Neural cell (in vitro differentiated cells): Measurements from ENCODE around the gene DNAJB4. TPM values are rescaled to one million over a fixed set of nuclear protein-coding genes. Genes with fewer than 3 reads are reported as not detected.
"Not testable (repeated sequence)": the region's sequence is repeated elsewhere in the genome, so short reads cannot be mapped to it uniquely, and the experiment has no call there.

Source experiments
- H2AFZ ChIP-seq: fragments of 200-600, 300-800 bp; sonication (generic), shearing (Covaris generic); 2 replicates; pipeline ENCODE4 v1.6.0; 2014; ENCODE audit warnings: low read depth, mild to moderate bottlenecking, antibody characterized with exemption, low read length, moderate library complexity
- H3F3A ChIP-seq: fragments of 200-600 bp; shearing (Covaris generic); 2 replicates; pipeline ENCODE4 v1.6.1; 2016; ENCODE audit warnings: mild to moderate bottlenecking, moderate library complexity, mixed read lengths, antibody characterized with exemption, low read length; ENCODE audit not compliant: insufficient read depth, poor library complexity, severe bottlenecking
- H3K27ac ChIP-seq: fragments of 200-600, 300-800 bp; sonication (generic), shearing (Covaris generic); 2 replicates; pipeline ENCODE4 v1.5.1; 2014; ENCODE audit warnings: mild to moderate bottlenecking, low read length, moderate library complexity
- H3K27me3 ChIP-seq: fragments of 300-800, 200-600 bp; sonication (generic), shearing (Covaris generic); 2 replicates; pipeline ENCODE4 v1.6.0; 2014; ENCODE audit warnings: mild to moderate bottlenecking, low read depth, low read length, moderate library complexity; ENCODE audit not compliant: insufficient read depth
- H3K36me3 ChIP-seq: fragments of 300-800, 200-600 bp; sonication (generic), shearing (Covaris generic); 2 replicates; pipeline ENCODE4 v1.5.1; 2014; ENCODE audit warnings: mild to moderate bottlenecking, antibody characterized with exemption, low read length, moderate library complexity; ENCODE audit not compliant: insufficient read depth
- H3K4me2 ChIP-seq: fragments of 300-800, 200-600 bp; sonication (generic), shearing (Covaris generic); 2 replicates; pipeline ENCODE4 v1.6.0; 2014; ENCODE audit warnings: mild to moderate bottlenecking, low read length
- H3K4me3 ChIP-seq: fragments of 300-800, 200-600 bp; sonication (generic), shearing (Covaris generic); 2 replicates; pipeline ENCODE4 v1.5.1; 2014; ENCODE audit warnings: mild to moderate bottlenecking, low read length, moderate library complexity
- H3K79me2 ChIP-seq: fragments of 200-600 bp; shearing (Covaris generic); replicated peaks from 2 replicates; pipeline ENCODE4 v1.6.0; 2014; ENCODE audit warnings: mild to moderate bottlenecking, low read length, moderate library complexity; ENCODE audit not compliant: insufficient read depth
- H3K9ac ChIP-seq: fragments of 300-800, 200-600 bp; sonication (generic), shearing (Covaris generic); 2 replicates; pipeline ENCODE4 v1.6.1; 2016; ENCODE audit warnings: mild to moderate bottlenecking, low read length, mixed read lengths
- H3K9me2 ChIP-seq: fragments of 200-600 bp; shearing (Covaris generic); 2 replicates; pipeline ENCODE4 v1.6.1; 2016; ENCODE audit warnings: mild to moderate bottlenecking, low read length, mixed read lengths; ENCODE audit not compliant: insufficient read depth
- H3K9me3 ChIP-seq: fragments of 200-600, 300-800 bp; sonication (generic), shearing (Covaris generic); 2 replicates; pipeline ENCODE4 v1.6.1; 2016; ENCODE audit warnings: mild to moderate bottlenecking, mixed run types, low read length, moderate library complexity, mixed read lengths
- H4K20me1 ChIP-seq: fragments of 200-600 bp; shearing (Covaris generic); 2 replicates; pipeline ENCODE4 v1.6.1; 2016; ENCODE audit warnings: mild to moderate bottlenecking, mixed run types; ENCODE audit not compliant: insufficient read depth
- CTCF ChIP-seq: fragments of 450-650 bp; IDR thresholded peaks from 2 replicates; pipeline ENCODE4 v1.5.1; 2014; ENCODE audit warnings: antibody characterized with exemption, mild to moderate bottlenecking, moderate library complexity; ENCODE audit not compliant: poor library complexity, severe bottlenecking
- EP300 ChIP-seq: fragments of 450-650 bp; conservative IDR thresholded peaks from 2 replicates; pipeline ENCODE4 v1.6.1; 2014; ENCODE audit warnings: antibody characterized with exemption, mild to moderate bottlenecking, moderate library complexity; ENCODE audit not compliant: poor library complexity, severe bottlenecking
- EZH2 ChIP-seq: fragments of 200-600, 300-800 bp; shearing (Covaris generic), sonication (generic); IDR thresholded peaks from 2 replicates; pipeline ENCODE4 v1.6.1; 2014; ENCODE audit warnings: antibody characterized with exemption, low read length, borderline replicate concordance, mild to moderate bottlenecking; ENCODE audit not compliant: insufficient read depth, poor library complexity, severe bottlenecking
- MXI1 ChIP-seq: fragments of 450-650 bp; conservative IDR thresholded peaks from 2 replicates; pipeline ENCODE4 v1.6.1; 2014; ENCODE audit warnings: antibody characterized with exemption, mild to moderate bottlenecking; ENCODE audit not compliant: poor library complexity, severe bottlenecking
- POLR2AphosphoS5 ChIP-seq: IDR thresholded peaks from 2 replicates; pipeline ENCODE4 v1.6.1; 2012
- RAD21 ChIP-seq: fragments of 450-650 bp; conservative IDR thresholded peaks from 2 replicates; pipeline ENCODE4 v1.6.1; 2014; ENCODE audit warnings: antibody characterized with exemption, mild to moderate bottlenecking, moderate library complexity
- REST ChIP-seq: IDR thresholded peaks from 2 replicates; pipeline ENCODE4 v1.6.1; 2012; ENCODE audit warnings: borderline replicate concordance
- SMC3 ChIP-seq: fragments of 450-650 bp; conservative IDR thresholded peaks from 2 replicates; pipeline ENCODE4 v1.6.1; 2014; ENCODE audit warnings: antibody characterized with exemption, mild to moderate bottlenecking, moderate library complexity; ENCODE audit not compliant: poor library complexity
- TAF1 ChIP-seq: IDR thresholded peaks from 2 replicates; pipeline ENCODE4 v1.6.1; 2012; ENCODE audit warnings: low read depth
- polyA plus RNA-seq: library from polyadenylated mRNA; depleted of rRNA; stranded (reverse); fragments of >200 nt; gene quantifications from 2 replicates; pipeline ENCODE4 v1.2.3, GENCODE V29; 2014

The DNAJB4 gene
- polyA plus RNA-seq, 1 donor from 2014 or later: 42.2 TPM

- H4K20me1 ChIP-seq: no peaks in the 10 kb centered on the region
These were observed 10.4 kb downstream of the DNAJB4 start for GRCh38 chr1:78015148-78015547.

DNA sequence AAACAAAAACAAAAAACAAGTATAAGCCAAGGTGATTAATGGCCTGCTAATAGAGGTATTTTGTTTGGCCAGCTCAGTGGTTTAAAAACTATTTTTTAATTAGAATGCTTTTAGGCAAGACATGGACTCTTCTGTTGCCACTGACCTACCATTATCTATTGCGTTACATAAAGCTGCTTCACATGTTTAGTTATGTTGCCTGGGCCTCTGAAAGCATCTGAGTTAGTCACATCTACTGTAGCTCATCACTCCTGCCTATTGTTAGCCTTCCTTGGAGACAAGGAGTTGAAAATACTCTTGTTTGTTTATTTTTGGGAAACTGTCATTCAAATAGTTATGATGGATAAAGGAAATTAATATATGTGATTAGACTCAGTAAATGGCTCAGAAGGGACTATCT is 14.3 kb downstream of the DNAJB4 start:
- no peaks in the 10 kb centered on the region for H3K9me3 ChIP-seq
- no peak overlapping the region for H3K4me2 ChIP-seq
- no peak overlapping the region for H3K27ac ChIP-seq
- H3K9me2 ChIP-seq: no peaks in the 10 kb centered on the region
- no peaks in the 10 kb centered on the region for H3K79me2 ChIP-seq
- no peaks in the 10 kb centered on the region for H3K36me3 ChIP-seq
- H3F3A ChIP-seq: no peaks in the 10 kb centered on the region
- no peak overlapping the region for H3K9ac ChIP-seq
- no peaks in the 10 kb centered on the region for H4K20me1 ChIP-seq
- TF ChIP-seq POLR2AphosphoS5: no peak
- no peak for TF ChIP-seq EZH2
- no peak for TF ChIP-seq SMC3
- H3K27me3 ChIP-seq: no peaks in the 10 kb centered on the region
- no peak overlapping the region for H3K4me3 ChIP-seq
- no peak overlapping the region for H2AFZ ChIP-seq

More at GRCh38 chr1:78015148-78015547, 10.4 kb downstream of the DNAJB4 start:
- Histone ChIP-seq H3F3A (no peaks in the 10 kb centered on the region), H3K9me2 (no peaks in the 10 kb centered on the region), H3K27me3 (no peaks in the 10 kb centered on the region), H3K4me3 (no peak overlapping the region), H3K9ac (no peak overlapping the region), H3K9me3 (no peaks in the 10 kb centered on the region), H3K36me3 (no peaks in the 10 kb centered on the region), H3K4me2 (no peak overlapping the region), H2AFZ (no peak overlapping the region), H3K27ac (no peak overlapping the region), H3K79me2 (no peaks in the 10 kb centered on the region)
- TF ChIP-seq POLR2AphosphoS5 (no peak), CTCF (no peak), MXI1 (no peak), TAF1 (no peak), EP300 (no peak), EZH2 (no peak), SMC3 (no peak), RAD21 (no peak), REST (no peak)

- H3F3A ChIP-seq, H3K27ac ChIP-seq, H2AFZ ChIP-seq, H3K9ac ChIP-seq, H3K4me2 ChIP-seq, H3K27me3 ChIP-seq, H3K9me2 ChIP-seq, H3K36me3 ChIP-seq, H3K4me3 ChIP-seq, H4K20me1 ChIP-seq, H3K79me2 ChIP-seq, H3K9me3 ChIP-seq: not testable (repeated sequence)
These were observed 16.4 kb downstream of the DNAJB4 start for GRCh38 chr1:78021134-78021533.
